ENCODE data around the gene CYTH1.

The CYTH1 gene

DNA sequence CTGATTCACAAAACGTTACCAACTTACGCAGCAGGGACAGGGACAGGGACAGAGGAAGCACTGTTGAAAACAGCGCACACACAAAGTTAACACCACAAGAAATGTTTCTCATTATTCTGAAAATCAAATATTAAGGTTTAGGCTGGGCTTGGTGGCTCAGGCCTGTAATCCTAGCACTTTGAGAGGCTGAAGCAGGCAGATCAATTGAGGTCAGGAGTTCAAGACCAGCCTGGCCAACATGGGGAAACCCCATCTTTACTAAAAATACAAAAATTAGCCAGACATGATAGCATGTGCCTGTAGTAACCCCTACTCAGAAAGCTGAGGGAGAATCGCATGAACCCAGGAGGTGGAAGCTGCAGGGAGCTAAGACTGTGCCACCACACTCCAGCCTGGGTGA, 4.2 kb downstream of the CYTH1 start:
- TF ChIP-seq, protein P1, sequence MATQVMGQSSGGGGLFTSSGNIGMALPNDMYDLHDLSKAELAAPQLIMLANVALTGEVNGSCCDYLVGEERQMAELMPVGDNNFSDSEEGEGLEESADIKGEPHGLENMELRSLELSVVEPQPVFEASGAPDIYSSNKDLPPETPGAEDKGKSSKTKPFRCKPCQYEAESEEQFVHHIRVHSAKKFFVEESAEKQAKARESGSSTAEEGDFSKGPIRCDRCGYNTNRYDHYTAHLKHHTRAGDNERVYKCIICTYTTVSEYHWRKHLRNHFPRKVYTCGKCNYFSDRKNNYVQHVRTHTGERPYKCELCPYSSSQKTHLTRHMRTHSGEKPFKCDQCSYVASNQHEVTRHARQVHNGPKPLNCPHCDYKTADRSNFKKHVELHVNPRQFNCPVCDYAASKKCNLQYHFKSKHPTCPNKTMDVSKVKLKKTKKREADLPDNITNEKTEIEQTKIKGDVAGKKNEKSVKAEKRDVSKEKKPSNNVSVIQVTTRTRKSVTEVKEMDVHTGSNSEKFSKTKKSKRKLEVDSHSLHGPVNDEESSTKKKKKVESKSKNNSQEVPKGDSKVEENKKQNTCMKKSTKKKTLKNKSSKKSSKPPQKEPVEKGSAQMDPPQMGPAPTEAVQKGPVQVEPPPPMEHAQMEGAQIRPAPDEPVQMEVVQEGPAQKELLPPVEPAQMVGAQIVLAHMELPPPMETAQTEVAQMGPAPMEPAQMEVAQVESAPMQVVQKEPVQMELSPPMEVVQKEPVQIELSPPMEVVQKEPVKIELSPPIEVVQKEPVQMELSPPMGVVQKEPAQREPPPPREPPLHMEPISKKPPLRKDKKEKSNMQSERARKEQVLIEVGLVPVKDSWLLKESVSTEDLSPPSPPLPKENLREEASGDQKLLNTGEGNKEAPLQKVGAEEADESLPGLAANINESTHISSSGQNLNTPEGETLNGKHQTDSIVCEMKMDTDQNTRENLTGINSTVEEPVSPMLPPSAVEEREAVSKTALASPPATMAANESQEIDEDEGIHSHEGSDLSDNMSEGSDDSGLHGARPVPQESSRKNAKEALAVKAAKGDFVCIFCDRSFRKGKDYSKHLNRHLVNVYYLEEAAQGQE (IDR thresholded peaks at IDR 0.05; ENCODE audit: low read depth), result no peak
- TF ChIP-seq YY1 (IDR thresholded peaks at IDR 0.05; ENCODE audit: low read depth), result no peak
- TF ChIP-seq TAF1 (IDR thresholded peaks at IDR 0.05; ENCODE audit: low read depth), result no peak
- no peak for TF ChIP-seq FOXM1 (IDR thresholded peaks at IDR 0.05; ENCODE audit: borderline replicate concordance, low read depth)
- TF ChIP-seq TCF12 (IDR thresholded peaks at IDR 0.05; ENCODE audit: low read depth), result no peak
- no peak for TF ChIP-seq EP300 (IDR thresholded peaks at IDR 0.05; ENCODE audit: borderline replicate concordance)
- no peak for TF ChIP-seq CREB1 (IDR thresholded peaks at IDR 0.05; ENCODE audit: low read depth)
- no peak for TF ChIP-seq TEAD4 (IDR thresholded peaks at IDR 0.05)
- TF ChIP-seq CEBPB (IDR thresholded peaks at IDR 0.05), result no peak
- TF ChIP-seq, protein P2, sequence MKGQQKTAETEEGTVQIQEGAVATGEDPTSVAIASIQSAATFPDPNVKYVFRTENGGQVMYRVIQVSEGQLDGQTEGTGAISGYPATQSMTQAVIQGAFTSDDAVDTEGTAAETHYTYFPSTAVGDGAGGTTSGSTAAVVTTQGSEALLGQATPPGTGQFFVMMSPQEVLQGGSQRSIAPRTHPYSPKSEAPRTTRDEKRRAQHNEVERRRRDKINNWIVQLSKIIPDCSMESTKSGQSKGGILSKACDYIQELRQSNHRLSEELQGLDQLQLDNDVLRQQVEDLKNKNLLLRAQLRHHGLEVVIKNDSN (IDR thresholded peaks at IDR 0.05), result no peak
- TF ChIP-seq EGR1 (IDR thresholded peaks at IDR 0.05), result no peak
- no peak for TF ChIP-seq NFIC (IDR thresholded peaks at IDR 0.05)
- TF ChIP-seq RAD21 (IDR thresholded peaks at IDR 0.05; ENCODE audit: low read depth), result no peak
- no peak for TF ChIP-seq ZBTB7A (IDR thresholded peaks at IDR 0.05; ENCODE audit: low read depth)
- TF ChIP-seq, protein P3, sequence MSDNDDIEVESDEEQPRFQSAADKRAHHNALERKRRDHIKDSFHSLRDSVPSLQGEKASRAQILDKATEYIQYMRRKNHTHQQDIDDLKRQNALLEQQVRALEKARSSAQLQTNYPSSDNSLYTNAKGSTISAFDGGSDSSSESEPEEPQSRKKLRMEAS (IDR thresholded peaks at IDR 0.05), result no peak

DNA sequence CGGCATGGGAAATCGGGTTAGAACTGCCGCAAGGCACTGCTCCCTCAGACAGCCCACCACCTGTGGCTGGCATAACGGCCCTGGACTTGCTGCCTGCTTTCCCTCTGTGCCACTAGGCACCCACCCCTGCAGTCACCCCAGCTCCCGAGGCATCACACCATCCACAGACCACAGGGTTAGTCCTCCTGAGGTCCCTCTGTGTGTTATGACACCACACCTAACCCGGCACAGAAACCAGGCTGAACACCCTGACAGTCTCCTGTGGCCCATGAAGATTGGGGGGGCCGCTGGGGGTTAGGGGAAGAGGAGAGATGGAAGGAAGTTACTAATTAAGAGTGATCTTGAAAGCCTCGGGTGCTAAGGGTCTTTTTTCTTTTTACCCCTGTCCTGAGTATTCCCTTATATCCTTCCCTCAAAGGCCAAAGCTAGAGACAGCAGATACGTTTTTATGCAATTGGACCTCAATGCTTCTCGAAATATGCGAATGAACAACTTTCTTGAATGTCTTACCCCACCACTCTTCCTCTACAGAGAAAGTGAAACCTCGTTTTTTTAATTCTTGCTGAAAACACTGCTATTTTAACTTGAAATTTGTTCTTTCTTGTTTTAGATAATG, 7.0 kb downstream of the CYTH1 start:
- TF ChIP-seq TAF1 (IDR thresholded peaks at IDR 0.05; ENCODE audit: low read depth) (no peak), TEAD4 (IDR thresholded peaks at IDR 0.05) (no peak), EP300 (IDR thresholded peaks at IDR 0.05; ENCODE audit: borderline replicate concordance) (no peak), RAD21 (IDR thresholded peaks at IDR 0.05; ENCODE audit: low read depth) (no peak), YY1 (IDR thresholded peaks at IDR 0.05; ENCODE audit: low read depth) (no peak), CEBPB (IDR thresholded peaks at IDR 0.05) (no peak), EGR1 (IDR thresholded peaks at IDR 0.05) (no peak), NFIC (IDR thresholded peaks at IDR 0.05) (no peak), TCF12 (IDR thresholded peaks at IDR 0.05; ENCODE audit: low read depth) (no peak), ZBTB7A (IDR thresholded peaks at IDR 0.05; ENCODE audit: low read depth) (no peak), CREB1 (IDR thresholded peaks at IDR 0.05; ENCODE audit: low read depth) (no peak), FOXM1 (IDR thresholded peaks at IDR 0.05; ENCODE audit: borderline replicate concordance, low read depth) (no peak)
- TF ChIP-seq, protein P1 (IDR thresholded peaks at IDR 0.05; ENCODE audit: low read depth), result no peak
- TF ChIP-seq, protein P3 (IDR thresholded peaks at IDR 0.05), result no peak
- TF ChIP-seq, protein P2 (IDR thresholded peaks at IDR 0.05), result no peak

DNA sequence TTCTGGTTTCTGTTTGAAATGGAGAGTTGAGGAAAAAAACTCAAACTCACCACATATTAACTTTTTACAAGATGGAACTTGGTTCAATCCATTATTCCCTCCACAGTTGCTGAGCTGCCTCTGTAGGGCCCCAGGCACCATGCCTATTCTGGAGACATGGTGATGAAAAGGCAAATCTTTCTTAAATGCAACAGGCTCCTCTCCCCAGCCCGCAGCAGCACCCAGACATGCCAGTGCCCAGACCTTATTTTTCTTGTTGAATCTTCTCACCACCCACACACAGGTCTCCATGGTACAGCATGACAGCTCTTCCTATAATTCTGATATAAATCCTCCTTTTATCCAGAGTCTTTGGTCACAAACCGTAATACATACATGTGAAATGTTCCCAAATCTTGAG, 7.6 kb downstream of the CYTH1 start:
- TF ChIP-seq RAD21 (IDR thresholded peaks at IDR 0.05; ENCODE audit: low read depth), result no peak
- no peak for TF ChIP-seq CREB1 (IDR thresholded peaks at IDR 0.05; ENCODE audit: low read depth)
- no peak for TF ChIP-seq FOXM1 (IDR thresholded peaks at IDR 0.05; ENCODE audit: borderline replicate concordance, low read depth)
- TF ChIP-seq YY1 (IDR thresholded peaks at IDR 0.05; ENCODE audit: low read depth), result no peak
- TF ChIP-seq, protein P2 (IDR thresholded peaks at IDR 0.05), result no peak
- TF ChIP-seq EP300 (IDR thresholded peaks at IDR 0.05; ENCODE audit: borderline replicate concordance), result no peak
- no peak for TF ChIP-seq TEAD4 (IDR thresholded peaks at IDR 0.05)
- TF ChIP-seq, protein P1 (IDR thresholded peaks at IDR 0.05; ENCODE audit: low read depth), result no peak
- TF ChIP-seq NFIC (IDR thresholded peaks at IDR 0.05), result no peak
- TF ChIP-seq TAF1 (IDR thresholded peaks at IDR 0.05; ENCODE audit: low read depth), result no peak
- no peak for TF ChIP-seq TCF12 (IDR thresholded peaks at IDR 0.05; ENCODE audit: low read depth)
- no peak for TF ChIP-seq ZBTB7A (IDR thresholded peaks at IDR 0.05; ENCODE audit: low read depth)
- TF ChIP-seq, protein P3 (IDR thresholded peaks at IDR 0.05), result no peak
- TF ChIP-seq EGR1 (IDR thresholded peaks at IDR 0.05), result no peak
- TF ChIP-seq CEBPB (IDR thresholded peaks at IDR 0.05), result no peak

Data from Ishikawa (cell line).